GM19099 (cell line): Measurements from ENCODE around the gene RFX2.

ENCODE experiments used
- POLR2A ChIP-seq: IDR thresholded peaks from 3 replicates; pipeline ENCODE4 v1.6.1; 2011; ENCODE audit warnings: low read depth; ENCODE audit not compliant: insufficient read length; ENCODE audit errors: extremely low read depth

Gene RFX2

DNA sequence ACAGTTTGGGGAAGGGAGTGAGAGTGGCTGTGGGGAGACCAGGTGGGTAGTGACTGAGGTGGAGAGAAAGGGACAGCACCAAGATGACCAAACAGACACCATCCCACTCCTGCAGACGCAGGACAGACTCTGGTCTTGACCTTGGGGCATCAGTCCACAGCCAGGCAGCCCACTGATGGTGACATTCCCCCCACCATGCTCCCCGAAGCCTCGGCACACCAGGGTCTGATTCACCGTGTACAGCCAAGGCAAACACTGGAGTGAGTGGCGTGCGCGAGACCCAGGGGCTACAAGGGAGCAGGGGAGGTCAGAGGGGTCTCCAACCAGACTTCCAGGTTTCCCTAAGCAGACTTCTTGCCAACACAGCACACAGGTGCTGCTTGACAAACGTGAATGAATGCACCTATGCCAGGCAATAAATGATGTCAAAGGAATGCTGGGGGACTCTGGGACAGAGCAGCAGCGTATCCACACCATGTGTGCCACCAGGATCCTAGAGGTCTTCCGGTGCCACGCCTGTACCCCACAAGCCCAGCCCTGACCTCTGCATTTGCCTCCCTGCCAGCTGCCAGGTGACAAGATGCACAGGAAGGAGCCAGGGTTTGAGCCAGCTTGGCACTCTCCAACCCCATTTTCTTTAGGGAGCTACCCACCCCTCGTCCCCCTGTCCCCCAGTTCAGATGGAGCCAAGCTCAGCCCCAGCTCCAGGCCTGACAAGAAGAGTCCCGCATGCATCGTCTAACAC lies 150.9 kb downstream of the RFX2 start:
- no peak for TF ChIP-seq POLR2A

DNA sequence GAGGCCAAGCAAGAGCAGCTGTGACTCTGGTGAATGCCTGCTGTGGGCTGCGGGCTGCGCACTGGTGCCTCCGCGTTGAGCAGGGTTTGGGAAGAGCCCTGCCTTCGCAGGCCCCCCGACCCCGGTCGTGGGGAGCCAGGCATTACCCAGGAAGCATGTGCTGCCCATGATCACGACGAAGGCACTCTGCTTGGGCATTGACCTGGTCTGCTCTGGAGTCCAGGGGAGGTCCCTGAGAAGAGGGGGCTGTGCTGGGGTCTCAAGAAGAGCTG lies 151.5 kb downstream of the RFX2 start:
- TF ChIP-seq POLR2A, result no peak

DNA sequence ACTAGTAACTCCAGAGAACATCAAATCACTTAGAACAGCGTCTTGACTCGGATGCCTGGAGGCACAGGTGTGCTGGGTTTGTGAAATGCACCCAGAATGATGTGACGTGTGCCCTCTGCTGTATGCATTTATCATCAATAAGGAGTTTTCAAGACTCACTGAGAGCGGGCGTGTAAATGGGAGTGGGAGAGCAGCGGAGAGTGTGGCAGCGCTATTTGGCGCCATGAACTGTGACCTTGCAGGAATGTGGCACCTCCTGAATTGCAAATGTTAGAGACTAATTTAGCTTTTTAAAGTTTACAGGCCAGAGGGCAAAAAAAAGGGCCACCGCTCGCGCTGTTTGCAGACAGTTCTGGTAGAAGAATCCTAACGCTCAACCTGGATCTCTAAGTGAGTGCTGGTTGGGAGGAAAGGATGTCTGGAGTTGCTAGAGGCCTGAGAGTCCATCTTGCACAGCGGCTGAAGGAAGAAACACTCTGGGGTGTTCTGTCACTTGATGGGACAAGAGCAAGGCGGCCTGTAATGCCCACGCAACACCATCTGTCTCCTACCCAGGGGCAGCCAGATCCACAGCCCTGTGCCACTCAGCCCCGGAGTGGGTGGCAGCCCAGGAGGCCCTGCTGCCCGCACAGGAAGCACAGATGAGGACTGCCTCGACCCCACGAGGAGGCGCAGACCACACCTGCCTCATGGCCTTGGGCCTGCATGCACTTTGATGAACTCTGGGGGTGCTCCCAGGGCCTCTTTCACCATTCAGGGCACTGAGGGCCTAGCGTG lies 152.0 kb downstream of the RFX2 start:
- no peak for TF ChIP-seq POLR2A

- no peak for TF ChIP-seq POLR2A
Observed at GRCh38 chr19:5957170-5957569, 153.1 kb downstream of the RFX2 start.

DNA sequence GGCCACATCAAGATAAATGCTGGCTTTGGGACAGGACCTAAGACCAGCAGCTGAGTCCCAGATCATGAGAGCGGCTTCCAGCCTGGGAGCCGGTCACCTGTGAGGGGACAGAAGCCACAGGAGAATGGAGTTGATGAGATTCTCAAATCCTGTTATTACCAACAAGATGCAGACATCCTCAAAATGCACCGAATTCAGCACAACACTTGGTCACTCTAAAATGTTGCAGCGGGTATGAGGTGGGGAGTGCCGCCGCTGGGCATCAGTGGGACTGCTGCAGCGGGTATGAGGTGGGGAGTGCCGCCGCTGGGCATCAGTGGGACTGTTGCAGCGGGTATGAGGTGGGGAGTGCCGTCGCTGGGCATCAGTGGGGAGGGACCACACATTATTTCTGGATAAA lies 153.6 kb downstream of the RFX2 start:
- TF ChIP-seq POLR2A, result no peak

DNA sequence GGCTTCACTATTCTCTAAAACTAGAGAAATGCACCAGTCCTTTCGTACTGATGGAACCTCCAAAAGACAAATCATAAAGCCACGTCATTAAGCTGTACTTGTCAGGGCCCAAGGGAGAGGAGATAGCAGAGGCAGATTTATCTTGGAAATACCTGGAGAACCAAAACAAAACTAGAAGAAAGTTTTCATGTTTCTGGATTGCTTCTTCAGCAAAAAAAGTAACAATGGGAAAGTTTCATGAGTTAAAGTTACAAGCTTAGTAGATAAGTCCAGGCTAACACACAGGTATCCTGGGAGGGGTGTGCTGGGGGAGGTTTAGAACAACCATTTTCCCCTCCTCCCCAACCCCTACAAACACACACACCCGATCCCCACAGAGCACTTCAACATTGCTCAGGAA lies 154.0 kb downstream of the RFX2 start:
- no peak for TF ChIP-seq POLR2A

DNA sequence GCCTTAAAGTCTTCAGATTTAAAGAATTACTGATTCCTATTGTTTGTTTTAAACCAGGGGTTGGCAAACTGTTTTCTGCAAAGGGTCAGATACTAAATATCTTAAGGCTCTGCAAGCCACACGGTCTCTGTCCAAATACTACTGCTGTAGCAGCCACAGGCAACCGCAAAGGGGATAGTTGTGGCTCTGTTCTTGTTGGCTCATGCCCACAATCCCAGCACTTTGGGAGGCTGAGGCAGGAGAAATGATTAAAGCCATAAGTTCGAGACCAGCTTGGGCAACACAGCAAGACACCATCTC lies 154.7 kb downstream of the RFX2 start:
- TF ChIP-seq POLR2A, result no peak

DNA sequence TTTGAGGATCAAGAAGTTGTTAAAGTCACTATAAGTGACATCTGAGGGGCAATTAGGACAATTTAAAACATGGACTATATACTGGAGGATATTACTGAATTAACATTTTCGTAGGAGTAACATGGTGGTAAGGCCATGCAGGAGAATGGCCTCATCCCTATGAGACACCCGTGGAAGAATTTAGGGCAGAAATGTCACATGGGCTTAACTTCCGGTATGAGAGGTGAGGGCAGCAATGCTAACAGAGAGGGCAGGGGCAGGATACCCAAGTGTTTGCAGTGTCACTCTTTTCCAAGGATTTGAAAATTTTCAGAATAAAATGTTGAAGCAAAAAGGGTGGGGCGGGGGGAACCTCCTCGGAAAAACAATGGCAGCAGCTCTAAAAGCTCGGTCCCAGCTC lies 156.0 kb downstream of the RFX2 start:
- no peak for TF ChIP-seq POLR2A

- no peak for TF ChIP-seq POLR2A
Observed at GRCh38 chr19:5953680-5954213, 156.6 kb downstream of the RFX2 start.

- no peak for TF ChIP-seq POLR2A
Observed at GRCh38 chr19:5953030-5953589, 157.2 kb downstream of the RFX2 start.

- no peak for TF ChIP-seq POLR2A
Observed at GRCh38 chr19:5952193-5953029, 157.9 kb downstream of the RFX2 start.

DNA sequence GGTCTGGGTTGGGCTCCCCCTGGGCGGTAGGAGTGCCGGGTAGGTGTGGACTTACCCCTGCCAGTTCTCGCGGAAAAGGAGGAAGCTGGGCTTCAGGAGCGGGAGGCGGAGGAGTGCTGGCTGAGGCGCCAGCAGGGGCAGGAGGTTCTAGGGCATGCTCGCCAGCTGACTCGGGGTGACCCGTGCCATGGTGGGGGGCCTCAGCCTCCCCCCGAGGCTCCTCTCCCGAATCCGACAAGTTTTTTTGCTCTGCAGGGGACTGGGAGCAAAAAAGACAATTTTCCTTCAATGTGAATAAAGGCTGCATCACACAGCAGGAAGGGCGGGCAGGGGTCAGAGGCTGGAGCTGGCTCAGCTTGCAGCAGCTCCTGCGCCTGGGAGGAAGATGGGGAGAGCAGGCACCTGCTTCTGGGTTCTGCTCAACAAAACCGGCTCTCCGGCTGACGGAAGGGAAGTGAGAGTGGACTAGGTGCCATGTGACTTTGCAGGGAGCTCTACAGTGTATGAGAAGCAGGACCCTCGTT lies 158.9 kb downstream of the RFX2 start:
- TF ChIP-seq POLR2A, result no peak

DNA sequence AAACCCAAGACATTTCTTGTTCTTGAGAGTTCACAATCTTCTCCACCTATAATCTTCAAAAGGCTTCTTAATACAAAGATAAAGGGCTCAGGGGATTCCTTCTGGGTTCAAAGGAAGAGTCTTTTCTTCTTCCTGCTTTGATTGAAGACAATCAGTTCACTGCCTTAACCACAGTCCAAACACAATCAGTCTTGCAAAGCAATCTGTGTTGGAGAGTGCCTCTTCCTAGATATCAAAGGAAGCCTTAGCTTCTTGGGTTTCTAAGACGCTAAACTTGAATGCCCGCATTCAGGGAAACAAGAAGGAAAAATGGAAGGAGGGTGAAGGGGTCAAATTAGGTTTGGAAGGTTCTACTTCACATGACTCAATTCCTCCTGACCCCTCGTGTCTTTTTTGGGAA lies 159.6 kb downstream of the RFX2 start:
- no peak for TF ChIP-seq POLR2A

DNA sequence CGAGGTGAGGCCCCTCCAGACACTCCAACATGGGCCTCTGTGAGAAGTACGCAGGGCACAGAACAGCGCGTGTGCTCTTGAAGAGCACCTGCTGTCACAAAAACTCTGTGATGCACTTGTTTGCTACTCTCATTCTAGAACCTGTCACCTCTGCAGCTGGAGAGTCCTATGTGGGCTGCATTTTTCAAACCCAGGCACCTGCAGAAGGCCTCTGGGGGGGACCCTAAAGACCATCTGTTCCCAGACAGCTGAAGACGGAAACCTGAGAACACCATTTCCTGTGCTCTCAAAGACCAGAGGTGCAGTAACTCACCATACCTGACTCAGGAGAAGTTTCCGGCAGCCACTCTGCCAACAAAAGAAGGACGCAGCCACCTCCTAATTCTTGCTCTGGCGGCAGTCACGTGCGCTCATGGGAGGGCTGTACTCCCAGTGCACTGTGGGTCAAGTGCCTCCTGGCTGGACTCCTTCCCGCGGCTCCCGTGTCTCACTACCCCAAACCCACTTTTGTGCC lies 160.5 kb downstream of the RFX2 start:
- no peak for TF ChIP-seq POLR2A
